Pancreas (tissue), 10 donors: Measurements from ENCODE around the gene BBIP1. TPM values are rescaled to one million over a fixed set of nuclear protein-coding genes. Genes with fewer than 3 reads are reported as not detected.

Experiments used
- ATAC-seq, 4 donors: fragments of 200-7000 bp; cut with Tn5 transposase; one replicate each; pipeline versions ENCODE4 v1.8.0 to v1.9.1; 2020; ENCODE audit warnings: mild to moderate bottlenecking in 4 of 4, moderate library complexity in 4 of 4
- DNase-seq, 6 donors: peaks; one replicate each; pipeline ENCODE4 v3.0.0-alpha.2; 2020
- FAIRE-seq: peaks from 2 replicates; lab custom pipeline; 2012; peaks lifted over from hg19 to GRCh38; lab: Jason Lieb, UNC
- H3K27ac ChIP-seq, 4 donors: fragments of 200-600 bp; sonication (generic); 1 replicate in 3 of 4; 2 replicates in 1 of 4; pipeline versions ENCODE4 v1.5.0 to v1.8.0; 2020
- H3K27me3 ChIP-seq, 4 donors: fragments of 200-600 bp; one replicate each; pipeline ENCODE4 v1.8.0; 2021
- H3K36me3 ChIP-seq, 3 donors: fragments of 200-600 bp; sonication (generic) in 1 of 3; one replicate each; pipeline versions ENCODE4 v1.5.0 to v1.8.0; 2020 to 2021
- H3K4me1 ChIP-seq, 3 donors: fragments of 200-600 bp; one replicate each; pipeline ENCODE4 v1.8.0; 2021
- H3K4me3 ChIP-seq, 4 donors: fragments of 200-600 bp; sonication (generic) in 2 of 4; one replicate each; pipeline versions ENCODE4 v1.5.0 to v1.8.0; 2020 to 2021
- H3K9me3 ChIP-seq, 4 donors: fragments of 200-600 bp; one replicate each; pipeline ENCODE4 v1.8.0; 2021
- WGBS, 2 donors: extraction: QIAGEN DNeasy Blood & Tissue Kit; methylation state at CpG; one replicate each; pipeline ENCODE4 v1.1.7; 2013; 5-methylcytosine and 5-hydroxymethylcytosine counted together
- intact Hi-C, 3 donors: fragments of 100-400 bp; cut with DNase I; formaldehyde crosslinking; loops; one replicate each; pipeline versions ENCODE4 v1.11.1 to v1.14.2; 2022
- polyA plus RNA-seq, 2 donors: library from polyadenylated mRNA; stranded (reverse); fragments of 200-250 nt; gene quantifications; one replicate each; pipeline ENCODE4 v1.2.3, GENCODE V29; 2013
- total RNA-seq, 6 donors: library from RNA; stranded (reverse); fragmentation: NEBNext Ultra II Directional in 4 of 6; extraction: Animal tissue kit (Norgen Biotek cat#: 25700) in 4 of 6; gene quantifications; one replicate each; pipeline versions ENCODE4 v1.2.1 to v1.2.4, GENCODE V29; 2021 to 2023
- TF ChIP-seq, protein P1 (sequence below), 4 donors: fragments of 200-600 bp; sonication (generic) in 3 of 4; IDR thresholded peaks; one replicate each; pipeline versions ENCODE4 v1.5.0 to v1.8.0; 2021; ENCODE audit warnings: antibody characterized with exemption in 4 of 4
- donor health status: healthy with polysubstance abuse.
- donor health status: DM: no; HTN: no; CAD: no; lungs with moderate emphysema.
- donor health status: DM: no; HTN: no; CAD: no.
- donor health status: control.
- donor health status: control.
- donor health status: Bipolar disorder and iron deficiency.
- donor health status: DM: yes; HTN: yes; CAD: no.
- donor health status: DM: no; HTN: no; CAD: no.
- donor health status: DM: no; HTN: no; CAD: no.
- donor health status: DM: yes; HTN: yes; CAD: no.

BBIP1 gene
- total and polyA plus RNA-seq, 8 donors: 4.2 to 21.1 (median 8.4) TPM

- intact Hi-C loops: no loop called here
- TF ChIP-seq, protein P1, sequence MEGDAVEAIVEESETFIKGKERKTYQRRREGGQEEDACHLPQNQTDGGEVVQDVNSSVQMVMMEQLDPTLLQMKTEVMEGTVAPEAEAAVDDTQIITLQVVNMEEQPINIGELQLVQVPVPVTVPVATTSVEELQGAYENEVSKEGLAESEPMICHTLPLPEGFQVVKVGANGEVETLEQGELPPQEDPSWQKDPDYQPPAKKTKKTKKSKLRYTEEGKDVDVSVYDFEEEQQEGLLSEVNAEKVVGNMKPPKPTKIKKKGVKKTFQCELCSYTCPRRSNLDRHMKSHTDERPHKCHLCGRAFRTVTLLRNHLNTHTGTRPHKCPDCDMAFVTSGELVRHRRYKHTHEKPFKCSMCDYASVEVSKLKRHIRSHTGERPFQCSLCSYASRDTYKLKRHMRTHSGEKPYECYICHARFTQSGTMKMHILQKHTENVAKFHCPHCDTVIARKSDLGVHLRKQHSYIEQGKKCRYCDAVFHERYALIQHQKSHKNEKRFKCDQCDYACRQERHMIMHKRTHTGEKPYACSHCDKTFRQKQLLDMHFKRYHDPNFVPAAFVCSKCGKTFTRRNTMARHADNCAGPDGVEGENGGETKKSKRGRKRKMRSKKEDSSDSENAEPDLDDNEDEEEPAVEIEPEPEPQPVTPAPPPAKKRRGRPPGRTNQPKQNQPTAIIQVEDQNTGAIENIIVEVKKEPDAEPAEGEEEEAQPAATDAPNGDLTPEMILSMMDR (IDR thresholded peaks at IDR 0.05): no peak
- WGBS, 2 donors: 31 to 37% methylated on average over 1 of the region's 1 CpG
Observed at GRCh38 chr10:110931769-110932381, 12.9 kb upstream of the BBIP1 start.

GRCh38 chr10:110927461-110927860, 8.5 kb upstream of the BBIP1 start:
- intact Hi-C loops: no loop called here
- Histone ChIP-seq H3K4me1 (peaks cover 15 to 42% (median 41%) of the 10 kb centered on the region in 3 donors), H3K36me3 (no peaks in the 10 kb centered on the region), H3K27me3 (no peaks in the 10 kb centered on the region), H3K4me3 (no peak overlapping the region), H3K27ac (no peak overlapping the region), H3K9me3 (no peaks in the 10 kb centered on the region)
- DNase-seq (no peak), FAIRE-seq (no peak), ATAC-seq (no peak)
- TF ChIP-seq, protein P1 (IDR thresholded peaks at IDR 0.05): no peak
- WGBS, 2 donors: 91 to 97% methylated on average over 2 of the region's 2 CpGs

More at GRCh38 chr10:110931769-110932381, 12.9 kb upstream of the BBIP1 start:
- DNase-seq (no peak), FAIRE-seq (no peak), ATAC-seq (peak in 2 of 4 donors; percentile 34 to 39)
- Histone ChIP-seq H3K27ac (no peak overlapping the region), H3K9me3 (no peaks in the 10 kb centered on the region), H3K27me3 (no peaks in the 10 kb centered on the region), H3K4me3 (no peak overlapping the region), H3K4me1 (peaks cover 9 to 35% (median 29%) of the 10 kb centered on the region in 3 donors), H3K36me3 (no peaks in the 10 kb centered on the region)

DNA sequence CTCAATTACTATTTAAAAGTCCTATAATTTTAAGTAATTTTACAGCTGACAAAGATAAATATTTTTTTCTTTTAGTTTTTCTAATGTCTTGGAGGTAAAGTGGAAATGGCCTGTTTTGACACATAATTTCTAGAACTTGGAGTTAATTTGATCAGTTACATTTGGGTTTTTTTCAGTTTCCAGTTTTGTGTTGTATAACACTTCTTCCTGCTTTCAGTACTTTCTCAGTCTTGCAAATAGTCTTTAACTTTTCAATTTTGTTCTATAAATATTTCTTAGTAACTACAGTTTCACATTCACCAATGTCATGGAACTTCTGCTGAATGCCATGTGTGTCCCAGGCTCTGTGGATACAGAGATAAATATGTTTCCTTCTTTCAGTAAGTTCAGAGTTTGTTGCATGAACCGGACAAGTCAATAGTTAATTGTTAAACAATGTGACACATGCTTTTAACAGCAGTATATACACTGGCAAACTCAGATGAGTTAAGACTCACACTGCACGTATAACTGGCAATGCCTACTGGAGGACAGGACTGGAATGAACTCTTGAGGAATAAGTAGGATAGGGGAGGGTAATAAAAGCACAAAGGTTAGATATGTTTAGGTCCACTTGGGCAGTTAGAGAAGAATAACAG, 5.0 kb upstream of the BBIP1 start:
- intact Hi-C loops: no loop called here
- H3K27me3 ChIP-seq: no peaks in the 10 kb centered on the region
- TF ChIP-seq, protein P1 (IDR thresholded peaks at IDR 0.05): no peak
- H3K4me1 ChIP-seq: peaks cover 6 to 40% (median 20%) of the 10 kb centered on the region in 3 donors
- H3K36me3 ChIP-seq: no peaks in the 10 kb centered on the region
- FAIRE-seq: peak; percentile 47
- ATAC-seq: no peak
- H3K27ac ChIP-seq: peak overlapping the region in 2 of 4 donors; percentile 1 to 59
- DNase-seq: no peak
- H3K9me3 ChIP-seq: no peaks in the 10 kb centered on the region
- H3K4me3 ChIP-seq: no peak overlapping the region
- WGBS, 2 donors: 12% methylated on average over 2 of the region's 2 CpGs

DNA sequence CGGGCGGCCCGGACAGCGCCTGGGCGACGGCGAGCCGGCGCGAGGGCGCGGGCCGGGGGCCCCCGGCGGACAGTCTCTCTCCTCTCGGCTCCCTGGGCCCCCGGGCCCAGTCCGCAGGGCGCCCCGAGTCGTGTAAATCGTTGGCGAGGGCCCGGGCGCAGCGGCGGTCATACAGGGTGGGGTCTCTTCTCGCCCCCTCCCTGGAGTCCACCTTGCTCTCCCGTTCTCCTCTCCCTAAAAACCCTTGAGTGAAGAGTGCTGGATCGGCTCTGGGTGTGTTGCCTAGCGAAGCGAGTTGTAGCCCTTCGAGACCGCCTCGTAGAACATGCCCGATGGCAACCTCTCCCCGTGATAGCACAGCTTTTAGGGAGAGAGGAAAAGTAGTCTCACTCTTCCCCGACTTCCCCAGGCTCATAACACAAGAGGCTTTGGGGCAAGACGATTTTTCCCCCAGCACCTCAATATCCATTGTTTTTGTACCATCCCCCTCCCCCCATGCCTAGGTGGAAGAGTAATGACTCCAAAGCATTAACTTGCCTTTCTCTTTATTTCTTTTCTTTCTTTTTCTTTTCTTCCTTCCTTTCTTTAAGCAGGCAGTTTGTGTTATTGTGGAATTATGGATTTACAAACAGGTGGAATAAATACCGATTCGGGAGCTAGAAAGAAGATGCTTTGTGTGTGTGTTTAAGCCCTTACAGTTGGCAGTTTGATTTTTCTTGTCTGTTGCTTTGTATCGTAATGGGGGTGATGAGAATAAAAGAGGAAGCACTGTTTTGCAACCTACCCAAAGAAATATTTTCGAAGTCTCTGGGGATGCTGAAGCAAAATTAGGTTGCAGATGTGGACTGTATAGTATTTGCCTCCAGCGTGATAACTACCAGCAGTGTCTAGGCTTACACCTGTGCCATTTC, 1.2 kb upstream of the BBIP1 start:
- Histone ChIP-seq H3K9me3 (no peaks in the 10 kb centered on the region), H3K4me1 (peaks cover 17 to 61% (median 45%) of the 10 kb centered on the region in 3 donors), H3K27ac (peak overlapping the region; percentile 46 to 93 (median 88)), H3K27me3 (no peaks in the 10 kb centered on the region), H3K36me3 (no peaks in the 10 kb centered on the region), H3K4me3 (peak overlapping the region; percentile 47 to 76 (median 64))
- FAIRE-seq (no peak), DNase-seq (peak; percentile 44 to 78 (median 62)), ATAC-seq (no peak)
- TF ChIP-seq, protein P1 (IDR thresholded peaks at IDR 0.05): no peak
- 0 to 1% methylated on average over 22 to 44 of the region's 44 CpGs for WGBS, 2 donors
- intact Hi-C loops: no loop called here
